Spleen (tissue), 11 donors: ENCODE measurements around the gene RAP2A. TPM values are rescaled to one million over a fixed set of nuclear protein-coding genes. Genes with fewer than 3 reads are reported as not detected.

Experiments used
- DNase-seq: peaks from one replicate; pipeline ENCODE4 v3.0.0-alpha.2; 2020
- H3K27ac ChIP-seq, 8 donors: fragments of 200-600 bp; sonication (generic) in 7 of 8; 1 replicate in 4 of 8; 2 replicates in 4 of 8; pipeline versions ENCODE4 v1.5.0 to v1.8.0; 2016 to 2021; ENCODE audit warnings: inconsistent platforms in 4 of 8, mild to moderate bottlenecking in 4 of 8, moderate library complexity in 1 of 8
- H3K27me3 ChIP-seq, 7 donors: fragments of 200-600 bp; sonication (generic) in 6 of 7; replicated peaks in 1 of 7; 1 replicate in 4 of 7; 2 replicates in 3 of 7; pipeline versions ENCODE4 v1.5.0 to v1.8.0; 2016 to 2021; ENCODE audit warnings: inconsistent platforms in 3 of 7, mild to moderate bottlenecking in 1 of 7
- H3K36me3 ChIP-seq, 6 donors: fragments of 200-600 bp; sonication (generic) in 5 of 6; 1 replicate in 4 of 6; 2 replicates in 2 of 6; pipeline versions ENCODE4 v1.5.0 to v1.8.0; 2016 to 2021; ENCODE audit warnings: inconsistent platforms in 2 of 6
- H3K4me1 ChIP-seq, 6 donors: fragments of 200-600 bp; sonication (generic) in 5 of 6; 1 replicate in 3 of 6; 2 replicates in 3 of 6; pipeline versions ENCODE4 v1.5.0 to v1.8.0; 2016 to 2021; ENCODE audit warnings: inconsistent platforms in 3 of 6
- H3K4me3 ChIP-seq, 8 donors: fragments of 200-600 bp; sonication (generic) in 7 of 8; 1 replicate in 4 of 8; 2 replicates in 4 of 8; pipeline versions ENCODE4 v1.5.0 to v1.8.0; 2016 to 2021; ENCODE audit warnings: inconsistent platforms in 4 of 8, mild to moderate bottlenecking in 4 of 8, moderate library complexity in 2 of 8
- H3K9me3 ChIP-seq, 8 donors: fragments of 200-600 bp; sonication (generic) in 7 of 8; 1 replicate in 4 of 8; 2 replicates in 4 of 8; pipeline versions ENCODE4 v1.5.0 to v1.8.0; 2016 to 2021; ENCODE audit warnings: inconsistent platforms in 4 of 8
- POLR2A ChIP-seq, 3 donors: fragments of 450-650 bp; IDR thresholded peaks; one replicate each; pipeline ENCODE4 v1.5.1; 2017; ENCODE audit warnings: antibody characterized with exemption in 3 of 3, mild to moderate bottlenecking in 1 of 3
- POLR2AphosphoS5 ChIP-seq, 3 donors: sonication (generic); formaldehyde crosslinking; IDR thresholded peaks; one replicate each; pipeline ENCODE4 v1.5.1; 2017; ENCODE audit warnings: antibody characterized with exemption in 3 of 3
- WGBS, 5 donors: extraction: QIAGEN DNeasy Blood & Tissue Kit in 3 of 5; methylation state at CpG; one replicate each; pipeline versions ENCODE4 v1.1.5 to v1.1.7; 2013 to 2018; 5-methylcytosine and 5-hydroxymethylcytosine counted together
- intact Hi-C: fragments of 100-400 bp; cut with DNase I; formaldehyde crosslinking; loops from one replicate; pipeline ENCODE4 v1.15.0; 2023; ENCODE audit warnings: low total_unique reads
- polyA plus RNA-seq, 3 donors: library from polyadenylated mRNA; stranded (reverse); fragments of 200-250 nt; gene quantifications; one replicate each; pipeline ENCODE4 v1.2.1, GENCODE V29; 2013
- total RNA-seq, 7 donors: library from RNA; depleted of rRNA in 3 of 7; stranded (reverse); fragments of >200 nt in 3 of 7; fragmentation: NEBNext Ultra II Directional in 4 of 7; extraction: Animal tissue kit (Norgen Biotek cat#: 25700) in 4 of 7; gene quantifications; one replicate each; pipeline versions ENCODE4 v1.1.0 to v1.2.1, GENCODE V29; 2016 to 2021
- TF ChIP-seq, protein P1 (sequence below), 11 experiments: fragments of 200-600 bp in 7 of 11; fragments of 450-650 bp in 4 of 11; sonication (generic) in 4 of 11; IDR thresholded peaks in 8 of 11; conservative IDR thresholded peaks in 3 of 11; 1 replicate in 7 of 11; 2 replicates in 4 of 11; pipeline versions ENCODE4 v1.4.0 to v1.8.0; 2016 to 2021; ENCODE audit warnings: antibody characterized with exemption in 11 of 11, inconsistent platforms in 4 of 11, mild to moderate bottlenecking in 1 of 11
- donor health status: healthy with polysubstance abuse.
- donor health status: DM: no; HTN: no; CAD: no; lungs with moderate emphysema.
- donor health status: DM: no; HTN: no; CAD: no.
- donor health status: Bipolar disorder and iron deficiency.
- donor health status: healthy.
- donor health status: DM: no; HTN: no; CAD: no.
- donor health status: DM: yes; HTN: yes; CAD: no.

RAP2A gene
- total and polyA plus RNA-seq, 10 donors, result 5.2 to 39.0 (median 29.8) TPM

DNA sequence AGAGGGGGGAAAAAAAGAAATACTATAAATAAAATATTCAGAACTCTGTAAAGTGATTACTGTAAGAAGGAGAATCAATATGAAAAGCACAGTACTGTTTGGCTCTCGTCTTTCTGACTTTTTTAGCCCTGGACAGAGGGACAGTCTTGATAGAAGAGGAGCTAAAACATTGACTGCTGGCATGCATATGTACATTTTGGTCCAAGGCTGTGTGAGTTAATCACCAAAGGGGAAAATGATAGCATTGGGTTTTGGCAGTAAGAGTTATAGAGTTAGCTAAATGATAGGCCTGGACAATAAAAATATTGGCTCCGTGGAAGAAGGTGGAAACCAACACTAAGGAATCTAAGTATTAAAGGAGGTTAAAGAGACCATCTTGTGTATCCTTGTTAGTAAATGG, 50.3 kb downstream of the RAP2A start:
- Histone ChIP-seq H3K36me3 (no peaks in the 10 kb centered on the region), H3K9me3 (no peaks in the 10 kb centered on the region), H3K4me1 (no peaks in the 10 kb centered on the region), H3K4me3 (no peak overlapping the region), H3K27me3 (no peaks in the 10 kb centered on the region), H3K27ac (no peak overlapping the region)
- DNase-seq, result no peak
- 78 to 89% (median 87%) methylated on average over 2 of the region's 2 CpGs for WGBS, 5 donors
- TF ChIP-seq POLR2A (IDR thresholded peaks at IDR 0.05) (no peak), POLR2AphosphoS5 (IDR thresholded peaks at IDR 0.05) (no peak)
- TF ChIP-seq, protein P1, sequence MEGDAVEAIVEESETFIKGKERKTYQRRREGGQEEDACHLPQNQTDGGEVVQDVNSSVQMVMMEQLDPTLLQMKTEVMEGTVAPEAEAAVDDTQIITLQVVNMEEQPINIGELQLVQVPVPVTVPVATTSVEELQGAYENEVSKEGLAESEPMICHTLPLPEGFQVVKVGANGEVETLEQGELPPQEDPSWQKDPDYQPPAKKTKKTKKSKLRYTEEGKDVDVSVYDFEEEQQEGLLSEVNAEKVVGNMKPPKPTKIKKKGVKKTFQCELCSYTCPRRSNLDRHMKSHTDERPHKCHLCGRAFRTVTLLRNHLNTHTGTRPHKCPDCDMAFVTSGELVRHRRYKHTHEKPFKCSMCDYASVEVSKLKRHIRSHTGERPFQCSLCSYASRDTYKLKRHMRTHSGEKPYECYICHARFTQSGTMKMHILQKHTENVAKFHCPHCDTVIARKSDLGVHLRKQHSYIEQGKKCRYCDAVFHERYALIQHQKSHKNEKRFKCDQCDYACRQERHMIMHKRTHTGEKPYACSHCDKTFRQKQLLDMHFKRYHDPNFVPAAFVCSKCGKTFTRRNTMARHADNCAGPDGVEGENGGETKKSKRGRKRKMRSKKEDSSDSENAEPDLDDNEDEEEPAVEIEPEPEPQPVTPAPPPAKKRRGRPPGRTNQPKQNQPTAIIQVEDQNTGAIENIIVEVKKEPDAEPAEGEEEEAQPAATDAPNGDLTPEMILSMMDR (IDR thresholded peaks at IDR 0.05 in 8 of 11, conservative IDR thresholded peaks at IDR 0.05 in 3 of 11), result no peak
- intact Hi-C loops, result no loop called here

DNA sequence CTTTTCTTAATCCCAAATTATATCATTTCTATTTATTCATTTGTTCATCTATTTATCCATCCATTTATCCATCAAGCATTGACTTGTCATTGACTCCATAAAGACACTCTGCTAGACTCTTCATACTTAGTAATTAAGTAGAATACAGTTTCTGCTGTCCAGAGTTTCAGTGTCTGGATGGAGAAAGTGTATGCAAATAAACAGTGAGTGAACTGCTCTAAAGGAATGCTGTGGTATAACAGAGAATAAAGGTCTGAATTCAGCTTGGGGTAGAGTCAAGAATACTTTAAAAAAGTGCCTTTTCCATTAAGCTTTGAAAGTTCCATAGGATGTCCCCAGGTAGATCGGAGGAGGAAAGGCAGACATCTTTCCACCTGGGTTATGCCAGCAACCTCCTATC, 51.4 kb downstream of the RAP2A start:
- Histone ChIP-seq H3K36me3 (no peaks in the 10 kb centered on the region), H3K27me3 (no peaks in the 10 kb centered on the region), H3K9me3 (peaks cover 0 to 4% (median 1%) of the 10 kb centered on the region in 8 donors), H3K4me3 (no peak overlapping the region), H3K27ac (no peak overlapping the region), H3K4me1 (no peaks in the 10 kb centered on the region)
- intact Hi-C loops, result no loop called here
- no peak for DNase-seq
- TF ChIP-seq POLR2AphosphoS5 (IDR thresholded peaks at IDR 0.05) (no peak), POLR2A (IDR thresholded peaks at IDR 0.05) (no peak)
- TF ChIP-seq, protein P1 (IDR thresholded peaks at IDR 0.05 in 8 of 11, conservative IDR thresholded peaks at IDR 0.05 in 3 of 11), result no peak
- WGBS, 5 donors, result 84 to 97% (median 95%) methylated on average over 1 of the region's 1 CpG

DNA sequence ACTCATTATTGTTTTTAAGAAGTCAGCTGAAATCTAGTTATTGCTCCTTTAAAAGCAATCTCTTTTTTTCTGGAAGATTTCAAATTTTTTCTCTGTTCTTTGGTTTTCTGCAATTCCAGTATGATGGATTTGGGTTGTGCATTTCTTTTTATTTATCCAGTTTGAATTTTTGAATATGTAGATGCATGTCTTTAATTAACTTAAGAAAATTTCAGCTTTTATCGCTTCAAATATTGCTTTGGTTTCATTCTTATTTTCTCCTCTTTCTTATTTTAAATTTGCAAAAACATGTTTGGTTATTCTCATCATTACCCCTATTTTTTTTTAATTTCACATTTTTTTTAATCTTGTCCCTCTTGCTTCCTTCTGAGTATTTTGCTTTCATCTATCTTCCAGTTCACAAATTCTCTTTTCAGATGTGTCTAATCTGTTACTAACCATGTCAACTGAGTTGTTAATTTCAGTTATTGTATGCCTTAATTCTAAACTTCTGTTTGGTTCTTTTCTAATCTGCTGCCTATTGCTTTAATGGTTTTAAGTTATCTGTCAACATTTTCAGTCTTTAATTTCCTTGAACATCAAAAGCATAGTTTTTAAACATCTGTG, 56.8 kb downstream of the RAP2A start:
- no peaks in the 10 kb centered on the region for H3K27me3 ChIP-seq
- TF ChIP-seq POLR2A (IDR thresholded peaks at IDR 0.05), result no peak
- TF ChIP-seq, protein P1 (IDR thresholded peaks at IDR 0.05 in 8 of 11, conservative IDR thresholded peaks at IDR 0.05 in 3 of 11), result no peak
- TF ChIP-seq POLR2AphosphoS5 (IDR thresholded peaks at IDR 0.05), result no peak
- H3K27ac ChIP-seq, result no peak overlapping the region
- DNase-seq, result no peak
- WGBS, 5 donors, result 96 to 100% (median 98%) methylated on average over 1 of the region's 1 CpG
- H3K9me3 ChIP-seq, result peaks cover 0 to 18% (median 15%) of the 10 kb centered on the region in 8 donors
- H3K36me3 ChIP-seq, result no peaks in the 10 kb centered on the region
- H3K4me1 ChIP-seq, result no peaks in the 10 kb centered on the region
- H3K4me3 ChIP-seq, result no peak overlapping the region
- intact Hi-C loops, result no loop called here

DNA sequence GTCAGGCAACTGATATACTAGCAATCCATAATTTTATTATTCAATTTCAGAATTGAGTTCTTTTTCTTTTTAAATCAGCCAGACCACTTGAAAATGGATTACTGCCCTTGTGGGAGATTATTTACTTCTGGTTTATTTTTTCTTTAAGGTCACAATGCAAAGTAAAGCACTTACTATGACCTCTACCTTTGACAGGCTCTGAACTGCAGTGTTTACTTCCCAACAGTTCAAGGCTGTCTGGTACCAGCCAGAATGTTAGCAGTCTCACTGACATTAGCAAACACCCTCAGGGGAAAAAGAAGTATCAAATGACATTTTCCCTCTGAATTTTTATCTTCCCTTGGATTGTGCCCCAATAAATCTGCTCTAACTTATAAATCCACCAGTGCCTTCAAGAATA, 57.5 kb downstream of the RAP2A start:
- peaks cover 0 to 18% (median 15%) of the 10 kb centered on the region in 8 donors for H3K9me3 ChIP-seq
- H3K36me3 ChIP-seq, result no peaks in the 10 kb centered on the region
- TF ChIP-seq, protein P1 (IDR thresholded peaks at IDR 0.05 in 8 of 11, conservative IDR thresholded peaks at IDR 0.05 in 3 of 11), result no peak
- H3K27me3 ChIP-seq, result no peaks in the 10 kb centered on the region
- H3K4me3 ChIP-seq, result no peak overlapping the region
- no peak overlapping the region for H3K27ac ChIP-seq
- intact Hi-C loops, result no loop called here
- no peak for DNase-seq
- no peaks in the 10 kb centered on the region for H3K4me1 ChIP-seq
